Measurements from ENCODE around the gene PELI2. TPM values are rescaled to one million over a fixed set of nuclear protein-coding genes. Genes with fewer than 3 reads are reported as not detected.

Gene PELI2
- total and polyA plus RNA-seq, 2 experiments from 2014 or later: 8.0 to 24.5 TPM

GRCh38 chr14:56207626-56208292 lies 89.5 kb downstream of the PELI2 start (continued):
- TF ChIP-seq, protein P1, sequence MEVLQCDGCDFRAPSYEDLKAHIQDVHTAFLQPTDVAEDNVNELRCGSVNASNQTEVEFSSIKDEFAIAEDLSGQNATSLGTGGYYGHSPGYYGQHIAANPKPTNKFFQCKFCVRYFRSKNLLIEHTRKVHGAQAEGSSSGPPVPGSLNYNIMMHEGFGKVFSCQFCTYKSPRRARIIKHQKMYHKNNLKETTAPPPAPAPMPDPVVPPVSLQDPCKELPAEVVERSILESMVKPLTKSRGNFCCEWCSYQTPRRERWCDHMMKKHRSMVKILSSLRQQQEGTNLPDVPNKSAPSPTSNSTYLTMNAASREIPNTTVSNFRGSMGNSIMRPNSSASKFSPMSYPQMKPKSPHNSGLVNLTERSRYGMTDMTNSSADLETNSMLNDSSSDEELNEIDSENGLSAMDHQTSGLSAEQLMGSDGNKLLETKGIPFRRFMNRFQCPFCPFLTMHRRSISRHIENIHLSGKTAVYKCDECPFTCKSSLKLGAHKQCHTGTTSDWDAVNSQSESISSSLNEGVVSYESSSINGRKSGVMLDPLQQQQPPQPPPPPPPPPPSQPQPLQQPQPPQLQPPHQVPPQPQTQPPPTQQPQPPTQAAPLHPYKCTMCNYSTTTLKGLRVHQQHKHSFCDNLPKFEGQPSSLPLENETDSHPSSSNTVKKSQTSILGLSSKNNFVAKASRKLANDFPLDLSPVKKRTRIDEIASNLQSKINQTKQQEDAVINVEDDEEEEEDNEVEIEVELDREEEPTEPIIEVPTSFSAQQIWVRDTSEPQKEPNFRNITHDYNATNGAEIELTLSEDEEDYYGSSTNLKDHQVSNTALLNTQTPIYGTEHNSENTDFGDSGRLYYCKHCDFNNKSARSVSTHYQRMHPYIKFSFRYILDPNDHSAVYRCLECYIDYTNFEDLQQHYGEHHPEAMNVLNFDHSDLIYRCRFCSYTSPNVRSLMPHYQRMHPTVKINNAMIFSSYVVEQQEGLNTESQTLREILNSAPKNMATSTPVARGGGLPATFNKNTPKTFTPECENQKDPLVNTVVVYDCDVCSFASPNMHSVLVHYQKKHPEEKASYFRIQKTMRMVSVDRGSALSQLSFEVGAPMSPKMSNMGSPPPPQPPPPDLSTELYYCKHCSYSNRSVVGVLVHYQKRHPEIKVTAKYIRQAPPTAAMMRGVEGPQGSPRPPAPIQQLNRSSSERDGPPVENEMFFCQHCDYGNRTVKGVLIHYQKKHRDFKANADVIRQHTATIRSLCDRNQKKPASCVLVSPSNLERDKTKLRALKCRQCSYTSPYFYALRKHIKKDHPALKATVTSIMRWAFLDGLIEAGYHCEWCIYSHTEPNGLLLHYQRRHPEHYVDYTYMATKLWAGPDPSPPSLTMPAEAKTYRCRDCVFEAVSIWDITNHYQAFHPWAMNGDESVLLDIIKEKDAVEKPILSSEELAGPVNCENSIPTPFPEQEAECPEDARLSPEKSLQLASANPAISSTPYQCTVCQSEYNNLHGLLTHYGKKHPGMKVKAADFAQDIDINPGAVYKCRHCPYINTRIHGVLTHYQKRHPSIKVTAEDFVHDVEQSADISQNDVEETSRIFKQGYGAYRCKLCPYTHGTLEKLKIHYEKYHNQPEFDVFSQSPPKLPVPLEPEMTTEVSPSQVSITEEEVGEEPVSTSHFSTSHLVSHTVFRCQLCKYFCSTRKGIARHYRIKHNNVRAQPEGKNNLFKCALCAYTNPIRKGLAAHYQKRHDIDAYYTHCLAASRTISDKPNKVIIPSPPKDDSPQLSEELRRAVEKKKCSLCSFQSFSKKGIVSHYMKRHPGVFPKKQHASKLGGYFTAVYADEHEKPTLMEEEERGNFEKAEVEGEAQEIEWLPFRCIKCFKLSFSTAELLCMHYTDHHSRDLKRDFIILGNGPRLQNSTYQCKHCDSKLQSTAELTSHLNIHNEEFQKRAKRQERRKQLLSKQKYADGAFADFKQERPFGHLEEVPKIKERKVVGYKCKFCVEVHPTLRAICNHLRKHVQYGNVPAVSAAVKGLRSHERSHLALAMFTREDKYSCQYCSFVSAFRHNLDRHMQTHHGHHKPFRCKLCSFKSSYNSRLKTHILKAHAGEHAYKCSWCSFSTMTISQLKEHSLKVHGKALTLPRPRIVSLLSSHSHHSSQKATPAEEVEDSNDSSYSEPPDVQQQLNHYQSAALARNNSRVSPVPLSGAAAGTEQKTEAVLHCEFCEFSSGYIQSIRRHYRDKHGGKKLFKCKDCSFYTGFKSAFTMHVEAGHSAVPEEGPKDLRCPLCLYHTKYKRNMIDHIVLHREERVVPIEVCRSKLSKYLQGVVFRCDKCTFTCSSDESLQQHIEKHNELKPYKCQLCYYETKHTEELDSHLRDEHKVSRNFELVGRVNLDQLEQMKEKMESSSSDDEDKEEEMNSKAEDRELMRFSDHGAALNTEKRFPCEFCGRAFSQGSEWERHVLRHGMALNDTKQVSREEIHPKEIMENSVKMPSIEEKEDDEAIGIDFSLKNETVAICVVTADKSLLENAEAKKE (CRISPR knock-in tag; IDR thresholded peaks at IDR 0.05): no peak
- no peak for TF ChIP-seq EZH2phosphoT487 (IDR thresholded peaks at IDR 0.05; ENCODE audit: unreplicated experiment)
- TF ChIP-seq EZH2 (IDR thresholded peaks at IDR 0.05; ENCODE audit: low read depth, unreplicated experiment): no peak
- TF ChIP-seq ZNF114 (CRISPR knock-in tag; IDR thresholded peaks at IDR 0.05): no peak

- no peaks in the 10 kb centered on the region; the same call in 1 of the 2 replicates for H3K9me2 ChIP-seq (ENCODE audit: insufficient read depth)
- DNase-seq (ENCODE audit: low spot score) (no peak), ATAC-seq (no peak)
- TF ChIP-seq NANOG (IDR thresholded peaks at IDR 0.05; ENCODE audit: borderline replicate concordance) (no peak), EZH2phosphoT487 (IDR thresholded peaks at IDR 0.05; ENCODE audit: unreplicated experiment) (no peak), ZNF114 (CRISPR knock-in tag; IDR thresholded peaks at IDR 0.05) (no peak), CTCF (conservative IDR thresholded peaks at IDR 0.05; ENCODE audit: low read depth in 2 of 2) (no peak)
- TF ChIP-seq, protein P1 (CRISPR knock-in tag; IDR thresholded peaks at IDR 0.05): no peak
- peaks cover 16% of the 10 kb centered on the region for H3K4me1 Mint-ChIP-seq
- no peaks in the 10 kb centered on the region; the same call in 2 of the 3 replicates for H3K9me3 Mint-ChIP-seq
- no peak overlapping the region for H3K4me3 ChIP-seq
- no peak overlapping the region for H3K4me2 ChIP-seq
- no peak overlapping the region for H2AFZ ChIP-seq
- H3K27ac ChIP-seq (ENCODE audit: low read depth): no peak overlapping the region
- H3K79me2 ChIP-seq (replicated peaks; ENCODE audit: insufficient read depth): peaks cover 12% of the 10 kb centered on the region
- H3K27me3 Mint-ChIP-seq (ENCODE audit: insufficient read depth, low read depth, poor library complexity): peaks cover 4% of the 10 kb centered on the region
- peaks cover 10% of the 10 kb centered on the region; the same call in 1 of the 2 replicates for H4K20me1 ChIP-seq (replicated peaks; ENCODE audit: insufficient read depth)
- H3K36me3 ChIP-seq (ENCODE audit: insufficient read depth): no peaks in the 10 kb centered on the region
- no peaks in the 10 kb centered on the region for H3F3A ChIP-seq (replicated peaks; ENCODE audit: low read depth)
- peaks cover 9% of the 10 kb centered on the region; the same call in 1 of the 2 replicates for H3K4me1 ChIP-seq (ENCODE audit: insufficient read depth)
- no peaks in the 10 kb centered on the region for H3K27me3 ChIP-seq (ENCODE audit: insufficient read depth)
- H3K4me3 Mint-ChIP-seq: no peak overlapping the region
- H3K36me3 Mint-ChIP-seq (ENCODE audit: low read depth): no peaks in the 10 kb centered on the region
- H3K27ac Mint-ChIP-seq: no peak overlapping the region
Observed at GRCh38 chr14:56208520-56208919, 90.3 kb downstream of the PELI2 start.

Measured in GM23338 (cell line).